CD4-positive, alpha-beta T cell treated with Interleukin-21 for 1 hour (primary cell): ENCODE data around the gene ANKRD63.

Source experiments
- DNase-seq: peaks from one replicate; pipeline ENCODE4 v3.0.0-alpha.2; 2020

The ANKRD63 gene

DNA sequence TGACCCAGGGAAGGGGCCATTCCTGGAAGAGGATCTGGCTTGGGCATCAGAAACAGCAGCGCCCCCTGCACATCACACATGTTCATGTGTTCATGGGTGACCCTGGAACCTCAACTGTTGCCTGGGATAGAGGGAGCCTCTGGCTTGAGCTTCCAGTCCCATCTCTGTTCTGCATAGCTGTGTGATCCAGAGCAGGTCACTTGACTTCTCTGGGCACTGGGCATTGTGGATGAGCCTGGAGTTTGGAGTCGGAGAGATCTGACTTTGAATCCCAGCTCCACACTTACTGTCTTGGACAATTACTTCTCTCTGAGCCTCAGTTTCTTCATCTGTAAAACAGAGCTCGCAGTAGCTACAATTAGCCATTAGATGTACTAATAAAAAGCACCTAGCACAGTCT is 28.4 kb downstream of the ANKRD63 start:
- no peak for DNase-seq

DNA sequence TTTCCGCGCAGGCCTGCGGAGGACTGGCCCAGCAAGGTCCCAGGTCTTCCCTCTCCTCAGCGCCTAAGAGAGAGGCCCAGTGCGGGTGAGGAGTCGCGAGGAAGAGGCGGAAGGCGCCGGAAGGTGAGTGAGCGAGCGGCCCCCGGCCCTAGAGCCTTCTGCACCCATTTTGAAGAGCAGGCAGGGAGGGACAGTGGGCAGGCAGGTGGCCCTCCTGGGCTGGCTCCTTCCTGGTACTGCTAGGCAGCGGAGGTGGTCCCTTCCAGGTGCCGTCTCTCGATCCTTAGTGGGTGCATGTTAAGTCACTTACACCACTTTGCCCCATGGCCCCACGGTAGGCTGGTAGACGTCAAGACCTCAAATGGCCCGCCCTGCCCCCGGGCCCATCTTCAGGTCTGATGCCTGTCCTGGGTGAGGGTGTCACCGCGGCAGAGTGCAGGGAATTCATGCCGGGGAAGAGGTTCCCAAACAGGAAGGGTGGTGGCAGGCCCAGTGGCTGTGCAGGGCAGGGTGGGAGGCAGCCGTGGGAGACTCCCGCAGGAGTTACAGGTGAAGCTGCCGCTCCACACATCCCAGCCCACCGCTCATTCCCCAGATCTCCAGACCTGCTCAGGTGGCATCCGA is 29.6 kb downstream of the ANKRD63 start:
- no peak for DNase-seq

DNA sequence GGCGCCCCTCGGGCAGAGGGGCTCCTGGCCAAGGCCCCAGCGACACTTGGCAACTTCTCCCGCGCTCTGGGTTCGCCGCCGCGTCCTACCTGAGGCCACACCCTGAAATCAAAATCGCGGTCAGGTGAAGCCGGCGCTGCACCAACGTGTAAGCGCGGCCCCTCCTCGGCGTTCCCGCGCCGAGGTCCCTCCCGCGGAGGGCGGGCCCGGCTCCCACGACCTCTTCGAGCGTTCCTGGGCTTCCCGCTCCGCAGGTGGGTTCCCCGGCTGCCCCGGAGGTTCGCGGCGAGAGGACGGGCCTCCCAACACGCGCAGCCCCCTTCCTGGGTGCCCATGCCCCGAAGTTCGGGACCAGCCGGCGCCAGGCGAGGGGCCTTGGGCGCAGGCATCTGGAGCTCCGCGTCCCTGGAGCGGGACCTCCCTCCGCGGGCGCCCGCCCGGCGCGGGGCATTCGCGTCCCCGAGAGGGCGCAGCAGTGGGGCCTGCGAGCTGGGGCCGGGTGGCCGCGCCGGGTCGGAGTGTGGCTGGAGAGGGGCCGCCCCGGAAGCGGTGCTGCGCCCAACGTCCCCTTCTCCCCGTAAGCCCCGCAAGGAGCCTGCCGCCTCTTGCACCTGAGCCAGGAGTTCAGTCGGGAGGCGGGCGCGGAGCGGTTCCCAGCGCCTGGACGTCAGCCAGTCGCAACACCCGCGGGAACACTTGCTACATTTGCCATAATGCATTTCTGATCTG is 30.3 kb downstream of the ANKRD63 start:
- no peak for DNase-seq

DNA sequence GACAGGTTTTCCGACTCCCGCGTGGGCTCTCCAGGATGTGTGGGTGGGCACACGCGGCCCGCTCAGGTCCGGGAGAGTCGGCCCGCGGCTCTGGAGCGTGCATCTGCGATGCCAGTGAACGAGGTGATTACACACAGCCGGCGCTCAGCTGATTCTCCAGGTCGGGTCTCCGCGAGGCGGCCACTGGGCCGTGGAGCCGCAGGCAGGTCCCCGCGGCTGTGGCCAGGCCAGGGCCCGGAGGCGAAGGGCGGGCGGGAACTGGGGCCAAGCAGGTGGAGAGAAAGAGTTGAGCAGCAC is 30.8 kb downstream of the ANKRD63 start:
- no peak for DNase-seq

DNA sequence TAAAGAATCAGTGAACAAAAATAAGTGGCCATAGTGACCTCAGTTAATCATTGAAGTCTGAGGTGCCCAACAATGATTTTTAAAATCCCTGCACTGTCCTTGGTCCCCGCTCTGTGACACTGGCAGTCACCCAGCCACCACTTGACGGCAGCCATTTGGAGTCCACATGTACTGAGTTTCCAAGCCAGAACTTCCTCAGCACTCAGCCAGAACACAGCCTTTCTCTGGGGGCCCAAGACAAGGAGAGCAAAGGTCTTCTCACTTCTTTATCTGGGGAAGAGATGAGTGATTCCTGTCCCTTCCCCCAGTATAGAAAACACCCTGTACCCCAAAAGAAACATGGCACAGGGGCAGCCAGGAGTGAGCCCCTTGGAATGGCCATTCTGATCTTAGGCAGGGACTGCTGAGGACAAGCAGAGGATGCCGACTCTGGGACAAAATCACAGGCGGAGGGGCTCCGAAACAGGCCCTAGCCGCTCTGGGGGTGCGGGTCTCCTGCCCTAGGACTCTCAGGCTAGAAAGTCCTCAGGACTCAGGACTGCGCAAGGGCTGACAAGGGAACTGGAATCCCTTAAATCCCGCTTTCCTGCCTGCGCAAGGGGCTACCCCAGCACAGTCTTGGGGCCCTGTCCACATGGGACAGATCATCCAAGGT is 31.3 kb downstream of the ANKRD63 start:
- no peak for DNase-seq

DNA sequence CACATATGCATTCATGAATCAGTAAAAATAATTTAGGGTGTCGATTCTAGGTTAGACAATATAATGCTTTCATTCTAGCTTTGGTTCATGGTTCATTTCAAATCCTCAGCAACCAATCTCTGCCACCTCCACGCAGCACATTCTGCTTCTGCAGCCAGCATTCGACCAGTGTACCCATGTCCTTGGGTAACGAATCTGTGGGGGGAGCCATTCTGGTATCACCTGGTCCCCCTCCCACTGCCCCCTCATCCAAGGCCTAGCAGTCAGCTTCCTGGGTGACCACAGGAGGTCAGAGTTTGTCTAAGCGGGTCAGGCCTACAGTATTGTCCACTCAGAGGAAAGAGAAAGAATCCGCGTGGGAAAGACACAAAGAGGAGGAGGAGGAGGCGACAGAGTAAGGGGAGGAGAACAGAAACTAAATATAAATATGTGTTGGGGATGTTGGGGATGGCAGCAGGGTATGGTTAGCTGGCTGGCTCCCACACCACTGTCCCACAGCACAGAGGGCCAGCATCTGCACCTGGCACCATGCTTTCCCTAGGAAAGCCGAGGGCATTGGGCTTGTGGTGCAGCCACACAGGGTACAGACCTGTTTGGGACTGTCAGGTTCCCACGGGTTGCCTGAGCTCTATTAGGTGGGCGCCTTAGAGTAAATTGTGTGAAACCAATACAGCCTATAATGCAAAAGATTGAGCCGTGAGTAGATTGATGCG is 31.9 kb downstream of the ANKRD63 start:
- no peak for DNase-seq

DNA sequence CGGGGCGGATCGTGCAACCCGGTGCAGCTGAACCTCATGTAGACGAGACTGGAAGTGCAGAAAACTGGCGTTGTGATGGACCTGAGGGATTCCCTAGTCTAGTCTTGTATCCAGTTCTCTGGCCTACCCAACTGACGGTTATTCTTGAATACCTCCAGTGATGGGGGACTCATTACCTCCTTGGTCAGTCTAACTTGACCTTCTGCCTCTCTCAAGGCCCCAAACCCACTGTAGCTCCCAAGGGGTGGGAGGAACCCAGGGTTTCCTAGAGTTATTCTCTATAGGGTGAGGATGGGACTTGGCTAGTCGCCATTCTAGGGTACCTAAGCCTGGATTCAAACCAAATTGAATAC is 32.6 kb downstream of the ANKRD63 start:
- no peak for DNase-seq

DNA sequence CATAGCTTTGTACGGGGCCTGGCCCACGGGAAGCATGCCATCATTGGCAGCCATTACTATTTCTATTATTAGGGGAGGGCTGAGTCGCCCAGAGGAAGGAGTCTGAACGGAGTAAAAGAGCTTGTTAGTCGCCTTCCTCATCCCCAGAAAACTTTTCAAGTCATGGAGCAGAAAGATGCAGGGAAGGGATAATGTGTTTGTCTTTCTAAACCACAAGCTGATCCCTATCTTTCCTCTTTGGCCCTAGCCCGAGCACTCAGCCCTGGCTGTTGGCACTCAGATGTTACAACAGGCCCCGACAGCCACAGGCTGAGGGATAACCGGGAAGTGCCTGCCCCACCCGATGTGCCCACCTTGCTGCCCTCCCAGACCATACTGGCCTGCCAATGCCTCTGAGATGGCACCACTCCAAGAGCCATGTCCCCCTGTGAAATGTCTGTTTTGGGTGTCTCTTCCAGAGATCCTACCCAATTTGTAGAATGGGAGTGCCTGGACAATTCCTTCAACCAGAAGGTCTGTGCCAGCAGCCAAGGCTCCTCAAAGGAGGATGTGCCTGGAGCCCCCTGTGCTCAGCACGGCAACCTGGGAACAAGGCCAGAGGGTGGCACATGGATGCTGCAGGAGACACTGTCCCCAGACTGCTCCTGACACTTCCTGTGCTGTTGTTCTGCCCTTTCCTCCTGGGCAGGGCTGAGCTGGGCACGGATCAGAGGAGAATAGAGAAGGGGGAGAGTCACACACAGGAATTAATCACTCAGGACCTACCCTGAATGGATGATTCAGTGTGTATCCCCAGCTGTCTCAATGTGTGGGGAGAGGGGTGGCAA is 33.2 kb downstream of the ANKRD63 start:
- no peak for DNase-seq

DNA sequence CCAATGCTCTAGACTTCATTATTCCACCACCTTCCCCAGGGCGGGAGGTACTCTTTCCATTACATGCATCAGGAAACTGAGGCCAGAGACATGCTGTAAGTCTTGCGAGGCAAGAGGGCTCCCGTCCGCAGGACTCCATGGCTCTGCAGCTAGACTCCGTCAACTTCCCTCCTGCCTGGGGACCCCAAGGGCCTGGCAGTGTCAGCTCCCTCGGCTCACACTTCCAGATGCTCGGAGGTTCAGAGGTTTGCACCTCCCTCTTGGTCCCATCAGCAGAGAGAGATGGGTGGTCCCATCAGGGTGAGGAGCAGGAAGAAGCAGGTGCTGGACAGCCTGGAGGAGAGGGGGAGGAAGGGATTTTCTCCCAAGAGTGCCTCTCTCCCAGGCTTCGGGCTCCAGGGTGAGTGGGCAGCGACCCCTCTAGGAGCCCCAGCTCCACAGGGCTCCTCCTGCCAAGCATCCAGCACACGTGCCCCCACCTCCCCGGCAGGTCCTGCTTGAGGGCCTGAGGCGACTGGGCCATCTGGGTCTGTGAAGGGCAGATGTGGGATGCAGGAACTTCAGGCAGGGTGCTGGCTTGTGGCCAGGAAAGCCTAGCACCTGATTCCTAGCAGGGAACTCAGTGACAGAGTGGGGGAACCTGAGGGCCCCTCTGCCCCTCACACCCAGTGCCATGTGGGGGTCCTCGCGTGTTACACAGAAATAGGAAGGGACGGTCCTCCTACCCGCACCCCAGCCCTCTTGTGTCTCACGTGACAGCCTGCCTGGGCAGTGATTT is 34.7 kb downstream of the ANKRD63 start:
- DNase-seq: no peak

DNA sequence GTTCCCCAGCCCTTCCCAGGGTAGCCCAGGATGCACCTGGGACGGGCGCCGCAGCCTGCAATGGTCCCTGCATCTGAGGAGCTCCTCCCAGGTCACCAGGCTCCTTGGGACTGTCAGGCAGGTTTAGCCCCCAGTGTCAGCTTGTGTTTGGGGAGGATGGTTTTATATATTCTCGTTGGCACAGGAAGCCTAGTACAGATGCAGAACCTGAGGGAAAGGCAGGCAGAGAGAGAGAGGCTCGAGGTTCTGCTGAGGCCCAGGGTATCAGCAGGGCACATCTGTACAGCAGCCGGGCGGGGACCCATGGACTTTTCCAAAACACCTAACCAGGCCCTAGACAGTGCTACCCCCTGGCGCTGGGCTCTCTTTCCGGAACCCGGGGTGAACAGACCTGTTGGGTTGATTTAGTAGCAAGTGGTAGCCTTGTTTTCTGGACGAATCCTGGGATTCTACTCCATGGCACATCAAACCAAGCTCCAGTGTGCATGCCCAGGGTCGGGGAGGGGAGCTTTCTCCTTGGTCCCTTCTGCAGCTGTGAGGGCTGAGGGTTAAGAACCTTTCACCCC is 35.4 kb downstream of the ANKRD63 start:
- DNase-seq: no peak

DNA sequence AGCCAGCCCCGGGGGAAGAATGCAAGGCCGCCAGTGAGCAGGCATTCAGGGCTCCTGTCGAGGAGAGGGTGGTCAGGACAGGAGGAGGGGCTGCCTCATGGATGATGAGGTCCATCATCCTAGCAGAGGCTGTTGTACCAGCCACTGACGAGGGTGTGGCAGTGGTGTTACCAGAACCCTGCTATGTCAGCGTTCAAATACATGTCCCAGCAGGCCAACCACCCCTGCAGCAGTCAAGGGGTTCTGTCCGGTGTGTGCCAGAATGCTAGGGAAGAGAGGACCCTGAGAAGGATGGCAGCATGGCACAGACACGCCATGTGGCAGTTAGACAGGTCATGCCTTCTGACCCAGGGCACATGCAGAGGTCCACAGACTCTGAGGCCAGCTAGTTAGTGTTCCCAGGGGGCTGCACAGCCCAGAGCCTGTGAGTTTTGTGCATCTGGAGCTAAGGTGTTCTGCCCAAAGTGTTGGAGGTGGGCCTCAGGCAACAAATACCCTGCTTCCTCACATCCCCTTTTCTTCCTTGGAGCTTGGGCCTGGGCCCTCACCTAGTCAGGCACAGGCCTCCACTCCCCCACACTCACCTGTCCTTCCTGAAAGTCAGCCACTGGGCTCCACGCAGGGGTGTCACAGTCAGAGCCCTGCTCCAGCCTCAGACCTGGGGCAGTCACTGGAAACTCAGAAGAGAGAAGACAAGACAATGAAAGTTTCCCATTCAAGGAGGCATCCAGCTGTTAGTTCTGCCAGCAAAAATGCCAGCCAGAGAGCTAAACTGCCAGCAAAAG is 36.2 kb downstream of the ANKRD63 start:
- no peak for DNase-seq

DNA sequence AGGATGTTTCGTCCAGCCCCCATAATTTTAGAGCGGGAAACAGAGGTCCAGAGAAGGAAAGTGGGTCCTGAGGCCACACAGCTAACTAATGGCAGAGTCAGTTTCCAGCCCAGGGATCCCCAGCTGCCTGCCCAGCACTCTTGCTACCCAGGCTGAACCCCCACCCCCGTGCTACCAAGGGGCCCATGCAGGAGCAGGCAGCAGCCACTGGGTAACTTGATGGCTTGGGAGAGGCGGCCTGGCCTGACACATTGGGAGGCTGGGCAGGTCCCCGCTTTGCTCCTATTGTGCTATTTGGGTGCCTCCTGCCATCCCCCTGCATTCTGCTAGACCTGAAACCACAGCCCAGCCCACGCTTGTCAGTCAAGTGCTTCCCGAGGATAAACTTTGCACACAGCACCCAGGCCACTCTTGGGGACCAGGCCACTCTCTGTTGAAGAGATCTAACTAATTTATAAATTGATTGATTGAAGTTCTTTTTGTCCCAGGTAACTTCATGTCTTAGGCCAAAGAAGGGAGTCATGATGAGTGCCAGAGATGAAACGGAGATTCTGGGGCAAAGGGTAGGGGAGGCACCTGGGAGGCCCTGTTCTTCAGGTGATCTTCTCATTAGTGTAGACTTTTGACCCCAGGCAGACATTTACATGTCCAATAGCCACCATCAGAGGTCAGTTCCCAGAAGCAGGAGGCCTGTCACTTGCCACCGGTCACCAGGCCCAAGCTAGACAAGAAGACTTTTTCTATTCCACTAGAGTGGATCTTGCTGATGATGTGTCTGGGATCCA is 37.0 kb downstream of the ANKRD63 start:
- no peak for DNase-seq

DNA sequence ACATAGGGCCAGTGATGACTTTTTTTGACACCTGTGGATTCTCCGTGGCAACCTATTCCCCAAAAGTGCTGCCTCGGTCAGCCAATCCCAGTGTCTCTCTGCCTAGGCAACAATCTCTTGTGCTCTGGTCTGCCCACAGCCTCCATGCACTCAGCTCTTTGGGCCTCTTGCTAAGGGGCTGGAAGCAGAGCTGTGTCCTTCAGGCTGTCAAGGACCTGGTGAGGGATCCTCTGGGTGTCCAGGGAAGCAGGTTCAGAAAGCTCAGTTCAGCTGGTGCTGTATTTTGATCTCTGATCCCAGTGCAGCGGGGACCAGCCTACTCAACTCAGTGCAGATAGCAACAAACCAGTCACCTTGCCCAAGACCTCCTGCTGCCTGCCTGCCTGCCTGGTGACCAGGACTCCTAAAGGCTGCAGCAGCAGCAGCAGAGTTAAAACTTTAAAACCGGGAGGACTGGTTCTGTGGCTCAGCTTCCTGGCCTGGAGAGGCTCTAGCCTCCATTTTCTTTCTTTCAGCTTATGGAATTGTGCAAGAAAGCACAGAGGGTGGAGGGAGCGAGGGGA is 37.8 kb downstream of the ANKRD63 start:
- no peak for DNase-seq

DNA sequence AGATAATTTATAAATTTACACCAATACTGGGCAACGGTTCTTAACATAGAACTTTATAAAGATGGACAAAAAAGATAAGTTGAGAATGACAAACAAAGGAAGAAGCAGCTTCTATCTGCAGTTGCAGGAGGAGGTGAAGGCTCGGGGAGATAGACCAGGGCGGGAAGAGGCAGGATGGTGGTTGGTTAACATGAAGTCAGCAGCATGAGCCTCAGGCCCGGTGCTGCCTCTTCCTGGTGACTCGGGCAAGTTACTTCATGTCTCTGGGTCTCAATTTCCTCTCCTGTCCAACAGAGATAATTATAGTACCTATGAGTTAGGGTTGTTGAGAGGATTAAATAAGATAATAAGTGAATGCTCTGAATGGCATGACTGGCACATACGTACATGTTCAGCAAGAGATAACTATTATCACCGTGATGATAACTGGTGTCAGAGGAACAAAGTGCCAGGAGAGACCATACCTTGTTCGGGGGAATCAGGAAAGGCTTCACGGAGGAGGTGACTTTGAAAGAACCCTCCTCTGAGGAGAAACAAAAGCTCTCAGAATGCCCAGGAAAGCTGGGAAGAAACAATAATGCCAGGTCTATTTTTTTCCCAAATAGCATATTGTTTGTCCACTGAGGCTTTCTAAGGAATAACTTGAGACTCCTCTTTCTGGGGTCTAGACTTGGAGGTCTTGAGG is 39.6 kb downstream of the ANKRD63 start:
- no peak for DNase-seq

DNA sequence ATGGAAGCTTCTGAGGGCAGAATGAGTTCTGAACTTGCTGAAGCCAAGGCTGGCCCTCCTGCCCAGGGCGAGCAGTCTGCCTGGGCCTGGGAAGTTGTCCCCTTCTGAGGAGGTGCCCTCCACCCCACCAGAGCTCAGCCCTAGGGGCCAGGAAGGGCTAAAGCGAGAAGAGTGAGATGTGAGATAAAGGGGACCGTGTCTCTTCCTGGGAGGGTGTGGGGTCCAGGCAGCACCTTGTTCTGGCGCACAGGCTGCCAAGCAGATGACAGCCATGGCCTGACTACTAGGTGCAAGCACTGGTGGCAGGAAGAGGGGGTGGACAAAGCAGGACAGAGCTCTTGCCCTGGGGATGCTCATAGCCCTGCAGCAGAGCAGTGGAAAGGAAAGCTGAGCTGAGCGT is 40.3 kb downstream of the ANKRD63 start:
- no peak for DNase-seq

DNA sequence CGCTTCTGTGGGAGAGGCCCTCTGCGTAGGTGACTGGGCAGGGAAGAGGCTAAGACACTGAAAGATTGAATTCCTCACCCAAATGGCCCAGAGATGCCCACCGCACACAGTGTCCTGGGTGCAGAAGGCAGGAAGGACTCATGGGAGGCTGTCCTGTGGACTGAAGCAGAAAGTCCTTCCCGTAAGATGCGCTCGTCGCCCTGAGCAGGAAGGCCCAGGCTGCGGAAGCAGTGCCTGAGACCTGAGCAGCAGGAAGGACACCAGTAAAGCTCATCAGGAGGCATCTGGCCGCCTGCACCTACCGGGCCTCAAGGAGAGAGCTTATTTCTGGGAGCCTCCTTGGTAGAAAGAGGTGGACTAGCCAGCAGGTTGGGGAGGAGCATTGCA is 40.7 kb downstream of the ANKRD63 start:
- no peak for DNase-seq

DNA sequence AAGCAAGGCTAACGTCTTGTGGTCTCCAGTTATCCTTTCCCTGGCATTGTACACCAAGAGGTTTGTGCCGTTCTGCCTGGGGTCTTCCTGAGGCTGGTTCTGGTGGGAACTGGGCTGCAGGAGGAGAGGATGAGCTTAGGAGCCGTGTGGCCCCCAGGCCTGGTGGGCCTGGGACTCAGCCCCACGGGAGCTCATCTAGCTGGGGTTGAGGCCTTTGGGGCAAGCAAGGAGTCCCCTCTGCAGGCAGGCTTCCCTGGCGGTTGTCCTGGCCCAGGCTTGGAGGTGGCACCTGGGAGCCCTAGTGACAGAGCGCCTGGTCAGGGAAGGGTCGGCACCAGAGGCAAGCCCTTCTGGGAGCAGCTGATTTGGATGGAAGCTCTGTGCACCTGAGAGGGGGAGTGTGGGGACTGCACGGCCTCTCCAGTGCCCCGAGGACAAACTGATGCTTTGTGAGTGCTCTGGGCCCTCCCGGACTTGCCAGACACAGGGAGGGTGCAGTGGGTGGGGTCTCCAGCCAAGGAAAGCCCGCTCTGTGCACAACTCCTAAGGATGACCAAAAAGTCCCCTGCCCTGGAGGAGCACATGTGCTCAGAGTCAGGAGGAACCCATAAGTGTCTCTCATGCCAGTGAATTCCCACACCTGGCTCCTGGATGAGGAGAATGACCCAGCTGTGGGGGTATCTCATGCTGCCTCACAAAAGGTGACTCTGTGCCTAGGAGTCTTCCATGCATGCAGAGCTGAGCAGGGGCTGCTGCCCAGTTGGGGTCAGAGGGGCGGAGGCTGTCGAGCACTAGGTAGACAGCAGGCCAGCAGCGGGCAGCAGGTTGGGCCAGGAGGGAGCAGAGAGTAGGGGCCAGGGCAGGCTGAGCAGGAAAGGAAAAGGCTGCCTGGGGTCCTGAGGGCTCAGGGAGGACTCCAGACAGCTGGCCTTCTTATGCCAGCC is 41.3 kb downstream of the ANKRD63 start:
- no peak for DNase-seq

DNA sequence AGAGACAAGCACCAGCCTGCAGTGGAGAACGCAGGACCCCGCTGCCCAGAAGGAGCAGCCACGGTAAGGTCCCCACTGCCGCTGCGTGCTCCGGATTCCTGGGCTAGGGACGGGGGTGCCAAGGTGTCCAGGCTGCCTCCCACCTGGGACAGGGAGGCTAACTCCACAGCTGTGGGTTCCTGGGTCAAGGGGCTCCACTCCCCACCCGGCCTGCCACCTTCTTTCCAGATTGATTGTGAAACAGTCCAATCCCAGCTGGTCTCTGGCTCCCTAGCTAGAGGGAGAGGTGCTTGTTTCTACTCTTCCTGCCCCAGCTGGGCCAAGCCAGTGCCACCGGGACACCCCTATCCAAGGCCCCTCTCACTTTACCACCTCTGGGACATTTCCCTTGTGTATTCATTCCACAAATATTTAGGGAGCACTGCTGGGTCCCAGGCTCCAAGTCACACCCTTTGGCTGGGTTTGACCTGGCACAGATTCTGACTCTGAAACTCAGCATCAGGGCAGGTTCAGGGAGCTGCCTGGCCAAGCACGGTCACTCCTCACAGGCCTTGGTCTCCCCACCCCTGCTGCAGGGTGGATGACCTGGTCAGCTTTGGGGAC is 42.1 kb downstream of the ANKRD63 start:
- no peak for DNase-seq
